ENCODE data around the gene EEPD1. TPM values are rescaled to one million over a fixed set of nuclear protein-coding genes. Genes with fewer than 3 reads are reported as not detected.
A peak's percentile ranks its signal among the peaks of the same experiment; 100 is the strongest.

The EEPD1 gene
- total RNA-seq, 1 donor, result 5.2 TPM

- H3K4me3 ChIP-seq (ENCODE audit: low read depth, low read length), result no peak overlapping the region
- no peak for DNase-seq (ENCODE audit: low read depth)
- TF ChIP-seq CTCF (IDR thresholded peaks at IDR 0.05; ENCODE audit: insufficient read depth, low read depth, low read length), result no peak
Measured at GRCh38 chr7:36157527-36158320, 4.7 kb downstream of the EEPD1 start.

- DNase-seq (ENCODE audit: low read depth), result no peak
- TF ChIP-seq CTCF (IDR thresholded peaks at IDR 0.05; ENCODE audit: insufficient read depth, low read depth, low read length), result no peak
- no peak overlapping the region for H3K4me3 ChIP-seq (ENCODE audit: low read depth, low read length)
Measured at GRCh38 chr7:36158321-36158605, 5.2 kb downstream of the EEPD1 start.

GRCh38 chr7:36159618-36160017, 6.6 kb downstream of the EEPD1 start:
- no peak overlapping the region for H3K4me3 ChIP-seq (ENCODE audit: low read depth, low read length)
- TF ChIP-seq CTCF (IDR thresholded peaks at IDR 0.05; ENCODE audit: insufficient read depth, low read depth, low read length), result no peak
- DNase-seq (ENCODE audit: low read depth), result no peak

GRCh38 chr7:36160313-36160712, 7.3 kb downstream of the EEPD1 start:
- no peak for TF ChIP-seq CTCF (IDR thresholded peaks at IDR 0.05; ENCODE audit: insufficient read depth, low read depth, low read length)
- DNase-seq (ENCODE audit: low read depth), result no peak
- H3K4me3 ChIP-seq (ENCODE audit: low read depth, low read length), result no peak overlapping the region

- H3K4me3 ChIP-seq (ENCODE audit: low read depth, low read length), result no peak overlapping the region
- TF ChIP-seq CTCF (IDR thresholded peaks at IDR 0.05; ENCODE audit: insufficient read depth, low read depth, low read length), result no peak
- DNase-seq (ENCODE audit: low read depth), result no peak
Measured at GRCh38 chr7:36161996-36162395, 8.9 kb downstream of the EEPD1 start.

- TF ChIP-seq CTCF (IDR thresholded peaks at IDR 0.05; ENCODE audit: insufficient read depth, low read depth, low read length), result no peak
- no peak overlapping the region for H3K4me3 ChIP-seq (ENCODE audit: low read depth, low read length)
- DNase-seq (ENCODE audit: low read depth), result peak; percentile 22
Measured at GRCh38 chr7:36165059-36165458, 12.0 kb downstream of the EEPD1 start.

- no peak for DNase-seq (ENCODE audit: low read depth)
- no peak for TF ChIP-seq CTCF (IDR thresholded peaks at IDR 0.05; ENCODE audit: insufficient read depth, low read depth, low read length)
- H3K4me3 ChIP-seq (ENCODE audit: low read depth, low read length), result no peak overlapping the region
Measured at GRCh38 chr7:36165802-36166201, 12.7 kb downstream of the EEPD1 start.

Measured in fibroblast of villous mesenchyme (primary cell).